Activated T-cell treated with anti-CD3 and anti-CD28 coated beads, Interleukin-2, amount 50 U/mL, for 1 hour (primary cell): Measurements from ENCODE around the gene HSD3B7.
A peak's percentile ranks its signal among the peaks of the same experiment; 100 is the strongest.
"Not testable (repeated sequence)": the region's sequence is repeated elsewhere in the genome, so short reads cannot be mapped to it uniquely, and the experiment has no call there.

ENCODE experiments used
- DNase-seq: peaks from one replicate; pipeline ENCODE4 v3.0.0-alpha.2; 2020

HSD3B7 gene

GRCh38 chr16:30984669-30985400 lies at the start of gene HSD3B7:
HSD3B7 (plus strand) TSS chr16:30985207; CDS start chr16:30985659, 452 bp downstream.
- peak; percentile 83 for DNase-seq

GRCh38 chr16:30937692-30938091 lies 47.3 kb upstream of the HSD3B7 start:
- no peak for DNase-seq

- not testable (repeated sequence) for DNase-seq
Measured at GRCh38 chr16:30939571-30939970, 45.4 kb upstream of the HSD3B7 start.

GRCh38 chr16:30941600-30942425 lies 43.2 kb upstream of the HSD3B7 start:
- peak; percentile 67 for DNase-seq

- DNase-seq: no peak
Measured at GRCh38 chr16:30942426-30942806, 42.6 kb upstream of the HSD3B7 start.

- no peak for DNase-seq
Measured at GRCh38 chr16:30944352-30944751, 40.7 kb upstream of the HSD3B7 start.

GRCh38 chr16:30946671-30947540 lies 38.1 kb upstream of the HSD3B7 start:
- no peak for DNase-seq

GRCh38 chr16:30947541-30947858 lies 37.5 kb upstream of the HSD3B7 start:
- no peak for DNase-seq

GRCh38 chr16:30947859-30948666 lies 36.9 kb upstream of the HSD3B7 start:
- peak; percentile 34 for DNase-seq

- peak; percentile 52 for DNase-seq
Measured at GRCh38 chr16:30948667-30949649, 36.0 kb upstream of the HSD3B7 start, which contains the start of gene ORAI3. ORAI3 (plus strand) TSS chr16:30949068; CDS start chr16:30949290, 222 bp downstream.

- DNase-seq: peak; percentile 39
Measured at GRCh38 chr16:30949650-30950515, 35.1 kb upstream of the HSD3B7 start.

- no peak for DNase-seq
Measured at GRCh38 chr16:30950516-30951065, 34.4 kb upstream of the HSD3B7 start.

GRCh38 chr16:30951193-30951592 lies 33.8 kb upstream of the HSD3B7 start:
- no peak for DNase-seq

- no peak for DNase-seq
Measured at GRCh38 chr16:30951750-30952149, 33.3 kb upstream of the HSD3B7 start.

- DNase-seq: no peak
Measured at GRCh38 chr16:30953111-30953510, 31.9 kb upstream of the HSD3B7 start.

- DNase-seq: peak; percentile 63
Measured at GRCh38 chr16:30953511-30954124, 31.4 kb upstream of the HSD3B7 start.

GRCh38 chr16:30954993-30955392 lies 30.0 kb upstream of the HSD3B7 start:
- DNase-seq: no peak

GRCh38 chr16:30956601-30957455 lies 28.2 kb upstream of the HSD3B7 start:
- DNase-seq: peak; percentile 89
